Inflammatory macrophage treated with lipopolysaccharide for 4 hours (primary cell): ENCODE results near the gene RASGRF1.

Source experiments
- DNase-seq: peaks from one replicate; pipeline ENCODE4 v3.0.0-alpha.2; 2020

RASGRF1 gene

DNA sequence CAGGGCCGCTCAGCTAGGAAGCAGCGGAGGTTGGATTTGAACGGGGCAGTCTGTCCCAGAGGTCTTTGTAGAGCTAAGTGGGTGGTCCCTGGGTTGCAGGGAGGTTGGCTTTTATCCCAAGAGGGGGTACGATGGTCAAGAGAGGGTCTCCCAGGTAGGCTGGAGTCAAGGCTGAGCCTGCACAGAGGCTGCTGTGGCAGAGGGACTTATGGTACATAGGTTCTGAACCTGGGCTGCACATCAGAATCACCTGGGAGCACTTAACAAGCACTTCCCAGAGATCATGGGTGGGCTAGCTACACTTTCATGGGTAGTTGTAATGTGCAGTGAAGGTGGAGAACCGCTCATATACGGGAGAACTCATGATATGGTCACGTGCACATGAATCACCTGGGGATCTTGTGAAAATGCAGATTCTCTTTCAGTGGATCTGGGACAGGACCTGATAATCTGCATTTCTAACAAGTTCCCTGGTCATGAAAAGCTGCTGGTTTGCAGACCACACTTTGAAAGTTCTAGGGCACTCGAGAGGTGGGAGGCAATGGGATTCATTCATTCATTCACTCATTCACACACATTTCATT is 2.9 kb upstream of the RASGRF1 start:
- no peak for DNase-seq

DNA sequence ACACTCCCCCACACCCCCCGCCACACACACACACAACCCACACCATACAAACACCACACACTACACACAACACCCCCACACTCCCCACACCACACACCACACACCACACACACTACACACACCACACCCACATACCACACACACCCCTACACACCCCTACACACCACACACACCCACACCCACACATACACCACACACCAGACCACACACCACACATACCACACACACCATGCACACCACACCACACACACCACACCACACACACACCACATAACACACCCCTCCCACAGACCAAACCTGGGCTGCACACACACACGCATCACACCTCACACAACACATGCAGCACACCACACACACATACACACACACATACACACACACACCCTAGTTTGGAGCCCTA is 1.8 kb upstream of the RASGRF1 start:
- DNase-seq, result no peak

DNA sequence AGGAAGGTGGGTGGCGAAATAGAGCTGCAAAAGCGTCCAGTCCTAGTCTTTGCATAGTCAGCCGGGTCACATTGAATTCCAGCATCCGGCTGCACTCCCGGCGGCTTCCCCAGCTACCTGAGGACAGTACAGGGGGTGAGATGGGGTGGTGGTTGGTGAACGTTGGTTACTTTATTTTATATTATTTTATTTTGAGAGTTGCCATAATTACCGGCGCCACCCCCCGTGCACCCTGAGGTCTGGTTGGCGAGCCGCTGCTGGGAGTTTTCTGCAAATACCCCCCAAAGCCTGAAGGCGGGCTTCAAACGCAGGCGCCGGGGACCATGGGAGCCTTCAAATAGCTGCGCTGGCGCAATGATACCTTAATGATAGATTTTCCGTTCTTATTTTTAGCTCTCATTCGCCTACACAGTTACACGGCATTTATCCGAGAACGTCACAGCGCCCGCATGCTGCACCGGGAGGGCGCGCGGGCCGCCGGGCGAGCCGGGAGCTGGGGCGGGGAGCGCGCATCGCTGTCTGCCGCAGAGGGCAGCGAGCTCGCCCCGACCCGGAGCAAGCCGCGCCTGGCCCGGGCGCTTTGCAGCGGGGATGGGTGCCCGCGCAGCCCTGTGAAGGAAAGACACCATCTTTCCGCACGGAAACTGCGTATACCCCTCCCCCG is 756 bp upstream of the RASGRF1 start:
- DNase-seq, result no peak

DNA sequence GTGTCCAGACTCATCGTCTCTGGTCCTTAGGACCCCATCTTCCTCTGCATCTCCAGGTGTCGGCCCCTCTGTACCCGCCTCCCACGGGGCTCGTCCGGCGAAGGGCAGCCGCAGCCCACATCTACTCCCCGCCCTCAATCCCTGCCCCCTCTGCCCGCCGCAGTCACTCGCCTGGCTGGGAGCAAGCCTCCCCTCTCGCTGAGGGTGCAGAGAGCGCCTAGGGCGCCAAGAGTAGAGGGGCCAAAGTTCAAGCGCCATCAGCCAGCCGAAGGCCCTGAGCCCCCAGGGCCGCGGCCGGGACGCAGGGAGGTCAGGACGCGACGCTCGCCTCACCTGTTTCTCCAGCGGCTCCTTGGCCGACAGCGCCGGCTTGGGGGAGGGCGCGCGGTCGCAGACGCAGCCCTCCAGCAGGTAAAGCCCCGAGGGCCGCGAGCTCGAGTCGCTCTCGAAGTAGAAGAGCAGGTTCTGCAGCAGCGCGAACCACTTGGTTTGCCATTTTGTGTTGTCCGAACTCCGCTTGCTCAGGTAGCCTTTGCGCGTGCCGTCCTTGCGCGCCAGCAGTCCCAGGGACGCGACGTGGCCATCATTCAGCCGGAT is 592 bp downstream of the RASGRF1 start:
- DNase-seq, result no peak

DNA sequence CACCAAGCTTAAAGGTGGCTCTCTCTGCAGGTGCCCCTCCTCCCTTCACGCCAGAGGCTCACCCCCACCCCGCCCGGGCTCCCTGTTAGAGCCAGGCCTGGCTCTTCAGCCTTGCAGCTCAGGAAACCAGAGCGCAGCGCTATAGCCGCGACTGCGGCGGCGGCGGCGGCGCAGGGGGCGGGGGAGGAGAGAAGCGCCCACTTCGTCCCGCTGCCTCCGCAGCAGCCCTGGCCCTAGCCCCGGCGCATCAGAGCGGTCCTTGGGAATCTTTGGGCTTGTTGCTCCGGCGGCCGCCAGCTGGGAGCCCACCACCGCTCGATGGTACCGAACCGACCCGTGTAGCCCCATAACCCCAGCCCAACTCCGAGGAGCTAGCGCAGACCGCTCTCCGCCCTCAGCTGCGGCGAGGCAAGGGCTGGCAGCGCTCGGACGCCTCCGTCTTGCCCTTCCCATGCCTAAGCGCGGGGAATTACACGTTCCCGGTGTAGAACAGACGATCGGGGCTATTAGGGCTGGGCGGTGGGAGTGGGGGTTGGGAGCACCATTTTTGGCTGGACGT is 1.2 kb downstream of the RASGRF1 start:
- DNase-seq, result no peak

DNA sequence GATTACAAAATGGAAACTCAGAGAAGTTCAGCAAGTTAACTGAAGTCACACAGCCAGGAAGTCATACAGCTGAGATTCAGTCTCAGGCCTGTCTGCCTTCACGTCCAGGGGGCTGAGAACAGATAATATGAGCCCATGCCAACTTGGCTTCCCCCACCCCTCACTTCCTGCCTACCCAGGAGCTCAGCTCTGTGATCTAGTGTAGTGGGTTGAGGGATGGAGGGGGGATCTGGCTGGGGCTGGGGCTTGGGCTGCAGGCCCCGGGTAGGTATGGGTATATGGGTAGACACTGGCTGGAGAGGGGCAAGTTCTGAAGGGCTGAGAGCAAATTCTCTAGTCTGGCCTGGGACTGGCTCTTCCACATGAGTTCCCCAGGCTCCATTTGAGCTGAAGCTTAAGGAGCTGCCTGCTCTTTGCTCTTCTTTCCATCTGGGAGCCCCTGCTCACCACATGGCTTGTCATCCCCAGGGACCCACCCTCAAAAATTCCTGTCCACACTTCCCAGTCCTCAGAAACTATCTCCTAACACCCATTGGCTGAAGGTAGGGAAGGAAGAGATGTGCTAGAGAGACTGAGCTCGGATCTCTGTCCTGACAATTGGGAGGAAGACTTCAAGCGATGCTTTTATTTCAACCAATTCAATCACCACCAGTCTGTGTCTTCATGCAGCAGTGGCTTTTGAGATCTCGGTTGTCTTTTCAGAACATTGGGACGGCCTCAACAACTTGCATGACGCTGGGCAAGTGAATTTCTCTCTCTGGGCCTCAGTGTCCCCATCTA is 2.0 kb downstream of the RASGRF1 start:
- DNase-seq, result no peak

DNA sequence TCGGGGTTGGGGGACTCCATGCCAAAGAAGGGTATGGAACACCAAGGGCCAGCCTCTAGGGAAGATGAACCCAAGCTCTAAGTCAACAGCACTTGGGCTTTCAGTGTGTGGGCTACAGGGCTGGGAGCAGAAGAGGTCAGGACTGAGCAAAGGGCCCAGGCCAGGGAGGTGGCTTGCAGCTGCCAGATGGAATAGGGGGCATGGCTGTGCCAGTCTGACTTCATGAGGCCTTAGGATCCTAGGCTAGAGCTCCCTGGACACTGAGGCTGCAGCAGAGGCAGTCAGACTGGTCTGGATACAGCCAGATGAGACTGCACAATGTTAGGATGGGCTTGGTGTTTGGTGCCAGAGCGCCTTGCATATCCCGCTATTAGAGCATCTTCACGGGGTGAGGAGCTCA is 3.8 kb downstream of the RASGRF1 start:
- no peak for DNase-seq

DNA sequence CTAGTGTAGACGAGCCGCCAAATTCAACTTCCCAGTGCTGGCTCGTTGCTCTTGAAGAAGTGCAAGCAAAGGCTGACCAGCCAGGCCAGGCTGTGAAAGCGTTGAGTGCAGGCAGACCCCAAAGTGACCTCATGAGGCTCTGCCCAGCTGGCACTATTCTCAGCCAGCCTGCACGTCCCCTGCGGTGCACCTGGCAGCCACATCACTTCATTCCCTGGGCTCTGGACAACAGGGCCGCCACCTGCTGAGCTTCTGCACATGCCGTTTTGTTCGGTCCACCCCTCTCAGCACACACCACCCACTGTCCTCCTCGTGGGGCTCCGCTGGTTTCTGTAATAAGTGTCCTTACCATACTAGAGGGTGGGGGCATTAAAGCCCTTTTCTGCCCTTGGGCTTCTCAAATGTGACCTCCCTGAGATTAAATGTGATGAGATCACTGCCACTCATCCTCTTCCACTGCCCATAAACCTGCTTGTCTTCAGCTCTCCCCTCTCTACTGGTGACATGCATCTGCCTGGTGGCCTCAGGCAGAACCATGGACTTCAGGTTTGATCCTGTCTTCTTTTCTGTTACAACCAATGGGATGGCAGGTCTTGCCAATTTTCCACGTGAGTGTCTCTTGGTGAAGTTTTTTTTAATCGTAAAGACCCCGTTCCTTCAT is 6.1 kb downstream of the RASGRF1 start:
- no peak for DNase-seq

DNA sequence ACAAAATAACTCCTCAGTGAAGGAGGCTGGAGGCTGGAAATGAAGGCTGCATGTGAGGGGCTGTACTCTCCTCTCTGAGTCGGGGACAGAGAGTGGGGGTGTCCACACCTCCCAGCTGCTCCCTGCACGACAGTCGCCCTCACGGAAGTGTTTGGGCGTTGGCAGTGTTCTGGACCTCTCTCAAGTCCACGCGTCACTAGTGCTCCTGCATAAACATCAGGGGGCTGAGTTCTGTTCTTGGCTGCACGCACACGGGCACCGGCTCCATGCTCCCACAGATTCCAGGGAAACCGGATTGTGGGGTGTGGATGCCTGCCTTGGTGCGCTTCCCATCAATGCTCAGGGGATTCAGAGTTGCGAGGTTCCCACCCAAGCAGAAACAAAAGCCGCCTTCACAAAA is 7.4 kb downstream of the RASGRF1 start:
- DNase-seq, result no peak

DNA sequence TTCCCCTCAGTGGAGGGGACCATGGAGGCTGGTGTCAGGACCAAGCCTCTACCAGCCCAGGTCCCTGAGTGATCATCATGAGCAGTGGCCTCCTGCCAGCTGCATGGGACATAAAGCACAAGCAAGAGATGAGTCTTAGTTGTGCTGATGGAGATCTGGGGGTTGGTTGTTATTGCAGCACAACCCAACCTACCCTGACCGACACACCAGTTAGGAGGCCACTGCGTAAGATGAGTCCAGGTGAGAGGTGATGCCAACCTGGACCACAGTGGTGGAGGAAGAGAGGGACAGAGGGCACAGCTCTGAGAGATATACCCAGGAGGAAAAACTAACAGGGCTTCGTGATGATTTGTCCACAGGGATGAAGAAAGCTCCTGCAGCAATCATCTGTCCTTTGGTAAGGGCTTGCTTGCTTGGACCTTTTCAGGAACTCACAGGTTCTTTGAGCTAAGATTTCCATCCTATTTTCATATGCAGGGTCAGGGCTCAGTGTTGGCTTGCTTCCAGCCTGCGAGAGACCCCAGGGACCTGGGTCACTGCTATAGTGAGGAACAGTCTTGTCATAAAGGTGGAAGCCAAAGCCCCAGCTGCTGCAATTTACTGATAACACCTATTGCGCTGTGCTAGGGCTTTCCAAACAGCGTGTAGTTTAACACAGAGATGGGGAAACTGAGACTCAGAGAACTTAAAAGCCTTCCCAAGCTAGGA is 8.1 kb downstream of the RASGRF1 start:
- DNase-seq, result no peak

DNA sequence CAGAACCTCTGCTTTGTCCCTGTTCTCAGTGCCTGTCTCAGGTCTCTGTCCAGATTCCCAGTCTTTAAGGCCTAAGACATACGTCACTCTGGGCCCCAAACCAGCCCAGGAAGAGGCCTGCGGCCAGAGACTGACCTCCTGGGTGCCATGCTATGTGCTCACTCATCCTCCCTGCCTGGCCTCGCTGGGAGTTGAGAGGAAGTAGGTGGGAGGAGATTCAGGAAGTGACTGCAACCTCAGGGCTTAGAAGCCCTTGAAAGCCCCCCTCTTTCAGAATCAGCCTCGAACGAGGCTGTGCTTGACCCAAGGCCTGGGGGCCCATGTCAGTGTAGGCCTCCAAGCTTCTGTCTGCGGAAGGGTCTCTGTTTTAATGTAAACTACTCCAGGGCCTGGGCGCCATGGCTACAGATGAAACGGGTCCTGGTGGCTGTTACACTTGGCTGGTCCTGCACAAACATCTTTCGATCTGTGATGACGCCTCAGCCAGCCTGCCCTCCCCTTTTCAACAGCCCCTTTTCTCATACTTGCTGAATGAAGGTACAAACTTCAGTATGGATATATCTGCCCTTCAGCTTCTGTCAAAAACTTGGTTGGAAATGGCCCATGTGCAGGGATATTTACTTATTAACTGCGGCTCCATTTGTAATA is 11.7 kb downstream of the RASGRF1 start:
- peak; percentile 14 for DNase-seq

DNA sequence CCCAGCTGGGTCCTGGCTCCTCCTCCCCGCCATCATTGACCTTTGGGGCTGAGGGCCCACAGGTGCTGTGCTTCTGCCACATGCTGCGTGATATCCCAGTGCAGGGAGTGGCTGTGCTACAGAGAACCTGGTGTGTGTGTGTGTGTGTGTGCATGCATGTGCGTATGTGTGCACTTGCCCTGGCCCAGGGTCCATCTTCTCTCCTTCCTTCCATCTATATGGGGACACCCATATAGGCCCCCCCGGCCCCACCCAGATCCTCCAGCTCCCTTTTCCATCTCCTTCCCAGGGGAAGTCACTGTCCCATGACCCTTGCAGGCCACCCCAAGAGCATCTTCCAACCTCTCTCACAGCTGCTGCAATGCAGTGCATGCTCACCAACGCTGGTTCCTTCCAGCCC is 12.6 kb downstream of the RASGRF1 start:
- DNase-seq, result no peak

DNA sequence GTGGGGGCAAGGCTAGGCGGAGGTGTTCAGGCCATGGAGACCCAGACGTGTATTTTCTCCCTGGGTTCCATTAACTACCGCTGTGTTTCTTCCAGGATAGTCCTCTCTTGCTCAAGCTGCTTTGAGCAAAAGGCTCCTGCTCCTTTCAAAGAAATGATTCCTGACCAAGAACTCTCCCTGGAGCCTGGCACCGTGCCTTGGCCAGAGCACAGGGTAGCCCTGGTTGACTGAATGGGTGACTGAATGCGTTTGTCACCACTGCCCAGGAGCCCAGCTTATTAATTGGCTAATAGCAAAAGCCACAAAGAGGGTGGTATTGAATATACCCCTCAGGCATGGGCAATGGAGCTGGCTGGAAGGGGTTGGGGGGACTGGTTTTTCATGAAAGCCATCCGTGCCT is 13.9 kb downstream of the RASGRF1 start:
- DNase-seq, result no peak

DNA sequence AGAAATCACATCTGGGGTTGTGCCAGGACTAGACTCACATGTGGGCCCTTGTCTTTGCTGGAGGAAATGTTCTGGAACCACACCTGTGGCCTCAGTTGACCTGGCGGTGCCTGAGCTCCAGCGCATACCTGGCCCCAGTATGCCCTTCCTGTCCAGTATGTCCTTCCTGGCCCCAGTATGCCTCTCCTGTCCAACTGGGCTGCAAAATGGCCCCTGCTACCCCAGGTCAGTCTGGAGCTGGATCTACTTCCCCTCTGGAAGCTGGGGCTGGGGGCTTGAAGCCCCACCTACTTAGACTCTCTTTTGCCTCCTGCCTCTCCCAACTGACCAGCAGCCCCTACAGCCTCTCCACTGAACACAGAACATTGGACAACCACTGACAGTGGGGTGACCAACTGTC is 15.3 kb downstream of the RASGRF1 start:
- no peak for DNase-seq

DNA sequence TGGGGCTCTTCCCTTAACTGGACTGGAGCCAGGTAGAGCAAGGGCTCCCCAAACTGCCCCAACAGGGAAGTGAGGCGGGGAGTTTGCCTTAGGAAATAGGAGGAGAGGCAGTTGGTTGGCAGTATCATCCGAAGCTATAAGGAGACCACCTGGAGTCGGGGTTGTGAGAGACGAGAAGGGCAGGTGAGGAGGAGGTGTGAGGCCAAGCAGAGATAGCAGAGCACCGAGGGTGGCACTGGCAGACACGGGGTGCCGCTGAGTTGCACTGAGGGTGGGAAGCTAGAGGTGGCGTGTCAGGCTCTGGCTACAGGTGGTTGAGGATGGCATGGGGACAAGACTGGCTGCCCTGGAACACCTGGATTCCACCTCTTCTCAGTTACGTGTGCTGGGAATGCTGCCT is 17.2 kb downstream of the RASGRF1 start:
- no peak for DNase-seq

DNA sequence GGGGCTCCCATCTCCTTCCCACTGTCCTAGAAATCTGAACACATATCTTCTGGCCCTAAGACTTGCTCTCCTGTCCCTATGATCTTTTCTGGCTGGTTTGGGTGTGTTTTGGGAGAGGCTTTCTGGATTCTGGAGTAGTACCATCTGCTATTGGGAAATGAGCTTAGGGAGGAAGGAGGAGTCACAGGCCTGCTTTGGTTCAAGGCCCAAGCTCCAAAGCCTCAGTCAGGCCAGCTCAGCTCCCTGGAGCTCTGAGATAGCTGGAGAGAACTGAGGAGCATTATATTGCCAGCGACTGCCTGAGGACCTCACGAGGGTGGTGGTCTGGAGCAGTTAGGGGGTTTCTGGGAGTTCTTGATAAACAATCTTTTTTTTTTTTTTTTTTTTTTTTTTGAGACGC is 18.7 kb downstream of the RASGRF1 start:
- DNase-seq, result no peak

DNA sequence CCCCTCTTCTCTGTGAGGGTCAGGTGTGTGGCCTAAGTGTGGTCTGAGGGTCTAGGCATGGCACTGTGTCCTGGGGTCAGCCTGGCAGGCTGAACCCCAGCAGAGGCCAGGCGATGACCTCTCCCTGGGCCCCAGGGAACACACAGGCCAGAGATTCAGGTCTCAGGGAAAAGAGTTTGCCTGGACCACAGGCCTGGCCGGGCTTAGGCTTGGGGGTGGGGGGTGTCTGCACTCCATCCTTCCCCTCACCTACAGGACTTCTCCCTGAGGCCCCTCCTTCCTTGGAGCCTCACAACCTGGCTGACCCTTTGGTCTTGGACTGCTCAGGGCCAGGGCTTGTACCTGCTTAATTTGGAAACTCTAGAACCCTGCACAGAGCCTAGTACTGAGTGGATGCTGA is 21.8 kb downstream of the RASGRF1 start:
- DNase-seq, result no peak

DNA sequence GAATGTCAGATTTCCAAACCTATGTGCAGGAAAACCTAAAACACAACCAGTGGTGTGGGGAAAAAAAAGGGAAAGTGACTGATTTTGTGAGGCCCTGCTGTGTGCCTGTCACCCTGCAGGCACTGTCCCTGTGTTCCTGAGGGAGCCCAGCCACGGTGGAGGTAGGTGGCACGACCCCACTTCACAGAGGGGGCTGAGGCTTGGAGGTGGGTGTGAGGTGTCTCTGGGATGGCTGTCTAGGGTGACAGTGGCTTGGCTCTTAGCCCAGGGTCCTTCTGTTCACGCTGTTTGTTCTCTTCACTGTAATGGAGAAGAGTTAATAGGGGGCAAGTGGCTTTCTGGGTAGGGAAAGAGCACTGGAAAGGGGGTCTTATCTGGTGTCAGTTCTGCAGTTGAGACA is 22.6 kb downstream of the RASGRF1 start:
- DNase-seq, result no peak

DNA sequence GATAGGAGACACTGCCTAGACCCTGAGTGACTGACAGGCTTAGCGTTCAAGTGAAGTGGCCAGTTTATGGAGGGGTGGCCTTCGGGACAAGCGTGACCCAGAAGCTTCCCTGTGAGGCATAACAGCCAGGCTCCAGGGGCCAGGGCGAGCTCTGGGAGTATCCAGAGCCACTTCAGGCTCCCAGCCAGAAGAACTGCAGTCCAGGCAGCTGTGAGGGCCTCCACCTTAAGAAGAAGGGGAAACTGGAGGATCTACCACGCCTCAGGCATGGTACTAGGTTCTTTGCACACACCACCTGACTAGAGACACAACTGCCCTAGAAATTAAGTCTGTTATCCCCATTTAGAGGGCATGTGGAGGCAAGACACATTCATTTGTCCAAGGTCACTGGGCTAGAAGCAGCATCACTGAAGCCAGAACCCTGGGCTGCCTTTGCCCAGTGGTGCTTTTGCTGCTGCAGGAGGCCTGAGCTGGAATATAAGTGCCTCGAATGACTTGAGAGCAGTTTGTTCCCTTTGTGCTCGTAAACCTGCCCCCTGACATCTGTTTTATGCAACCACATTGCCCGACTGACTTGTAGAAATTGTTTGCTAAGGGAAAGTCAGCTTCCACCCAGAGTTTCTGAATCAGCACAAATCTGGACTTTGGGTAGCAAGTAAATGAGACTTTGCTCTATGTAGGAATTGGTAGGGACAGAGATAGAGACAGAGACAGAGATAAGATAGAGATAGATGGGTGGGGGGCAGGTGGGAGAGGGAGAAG is 23.3 kb downstream of the RASGRF1 start:
- no peak for DNase-seq

DNA sequence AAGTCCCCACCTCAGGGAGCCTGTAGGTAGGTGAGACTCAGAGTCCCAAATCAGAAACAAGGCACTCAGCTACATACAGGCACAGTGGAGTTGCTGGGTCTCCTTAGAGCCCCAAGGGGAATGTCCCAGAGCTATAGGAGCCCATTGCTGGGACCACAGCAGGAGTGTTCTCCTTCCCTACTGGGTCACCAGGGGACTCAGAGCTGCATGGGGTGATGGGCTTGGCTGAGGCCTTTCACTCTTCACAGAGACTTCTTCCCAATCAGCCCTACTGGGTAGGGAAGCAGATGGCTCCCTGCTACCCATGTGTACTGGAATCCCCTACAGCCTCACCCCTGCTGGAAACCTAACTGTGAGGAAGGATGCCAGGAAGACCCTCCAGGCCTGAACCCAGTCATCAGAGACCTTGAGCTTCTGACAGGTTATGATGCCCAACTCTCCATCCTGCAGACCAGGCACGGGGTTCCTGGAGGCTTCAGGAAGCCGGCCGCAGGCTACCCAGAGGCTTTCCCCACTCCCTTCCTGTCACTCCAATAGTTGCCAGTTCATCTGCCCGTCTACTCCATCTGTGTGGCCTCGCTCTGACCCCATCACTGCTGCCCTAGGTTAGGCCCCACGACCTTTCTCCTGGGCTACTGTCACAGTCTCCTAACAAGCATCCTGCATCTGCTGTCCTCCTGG is 24.0 kb downstream of the RASGRF1 start:
- no peak for DNase-seq
